Thymus (tissue), 11 donors: ENCODE measurements around the gene SLC40A1. TPM values are rescaled to one million over a fixed set of nuclear protein-coding genes. Genes with fewer than 3 reads are reported as not detected.

Experiments
- DNase-seq, 9 donors: peaks; one replicate each; pipeline ENCODE4 v3.0.0-alpha.2; 2013; ENCODE audit warnings: low spot score in 9 of 9, low read depth in 6 of 9, missing footprints in 1 of 9
- H3K27ac ChIP-seq, 2 donors: one replicate each; pipeline ENCODE4 v1.5.1; 2013; ENCODE audit warnings: control low read depth in 1 of 2, low read depth in 1 of 2, low read length in 1 of 2, mild to moderate bottlenecking in 1 of 2, moderate library complexity in 1 of 2
- H3K27me3 ChIP-seq, 2 donors: one replicate each; pipeline ENCODE4 v1.5.1; 2013; ENCODE audit warnings: low read length in 1 of 2; ENCODE audit not compliant: control insufficient read depth in 2 of 2, insufficient read depth in 1 of 2
- H3K36me3 ChIP-seq, 2 donors: one replicate each; pipeline ENCODE4 v1.5.1; 2013; ENCODE audit warnings: low read length in 1 of 2, mild to moderate bottlenecking in 1 of 2, moderate library complexity in 1 of 2; ENCODE audit not compliant: control insufficient read depth in 2 of 2, insufficient read depth in 2 of 2
- H3K4me1 ChIP-seq, 2 donors: one replicate each; pipeline ENCODE4 v1.5.1; 2013; ENCODE audit warnings: low read length in 2 of 2; ENCODE audit not compliant: control insufficient read depth in 2 of 2, insufficient read depth in 2 of 2
- H3K4me3 ChIP-seq, 2 donors: one replicate each; pipeline ENCODE4 v1.5.1; 2013; ENCODE audit warnings: low read length in 2 of 2, control low read depth in 1 of 2, mild to moderate bottlenecking in 1 of 2
- H3K9me3 ChIP-seq, 2 donors: one replicate each; pipeline ENCODE4 v1.5.1; 2013; ENCODE audit warnings: low read length in 1 of 2, mild to moderate bottlenecking in 1 of 2; ENCODE audit not compliant: control insufficient read depth in 2 of 2, insufficient read depth in 1 of 2
- WGBS: extraction: QIAGEN DNeasy Blood & Tissue Kit; methylation state at CpG from one replicate; pipeline ENCODE4 v1.1.7; 2013; 5-methylcytosine and 5-hydroxymethylcytosine counted together
- polyA plus RNA-seq: library from polyadenylated mRNA; stranded (reverse); fragments of 200-250 nt; gene quantifications from one replicate; pipeline ENCODE4 v1.2.3, GENCODE V29; 2013
- total RNA-seq: library from RNA; stranded (reverse); fragments of 120-200 nt; gene quantifications from one replicate; pipeline ENCODE4 v1.2.4, GENCODE V29; 2013
- donor health status: healthy.

Gene SLC40A1
- total and polyA plus RNA-seq, 2 donors, result 53.1 to 75.3 TPM

GRCh38 chr2:189585226-189585756 is 4.7 kb upstream of the SLC40A1 start:
- peaks cover 6 to 14% of the 10 kb centered on the region in 2 donors for H3K4me1 ChIP-seq
- H3K9me3 ChIP-seq, result peaks cover 0 to under 1% of the 10 kb centered on the region in 2 donors
- H3K27ac ChIP-seq, result no peak overlapping the region
- no peak overlapping the region for H3K4me3 ChIP-seq
- no peaks in the 10 kb centered on the region for H3K36me3 ChIP-seq
- WGBS, result 94% methylated on average over 4 of the region's 4 CpGs
- no peak for DNase-seq
- H3K27me3 ChIP-seq, result peaks cover 0 to 12% of the 10 kb centered on the region in 2 donors

- Histone ChIP-seq H3K27me3 (peaks cover 0 to 12% of the 10 kb centered on the region in 2 donors), H3K9me3 (peaks cover 0 to 1% of the 10 kb centered on the region in 2 donors), H3K27ac (no peak overlapping the region), H3K4me3 (no peak overlapping the region), H3K36me3 (no peaks in the 10 kb centered on the region), H3K4me1 (peaks cover 9 to 20% of the 10 kb centered on the region in 2 donors)
- DNase-seq, result no peak
Measured at GRCh38 chr2:189584686-189585085, 4.1 kb upstream of the SLC40A1 start.

DNA sequence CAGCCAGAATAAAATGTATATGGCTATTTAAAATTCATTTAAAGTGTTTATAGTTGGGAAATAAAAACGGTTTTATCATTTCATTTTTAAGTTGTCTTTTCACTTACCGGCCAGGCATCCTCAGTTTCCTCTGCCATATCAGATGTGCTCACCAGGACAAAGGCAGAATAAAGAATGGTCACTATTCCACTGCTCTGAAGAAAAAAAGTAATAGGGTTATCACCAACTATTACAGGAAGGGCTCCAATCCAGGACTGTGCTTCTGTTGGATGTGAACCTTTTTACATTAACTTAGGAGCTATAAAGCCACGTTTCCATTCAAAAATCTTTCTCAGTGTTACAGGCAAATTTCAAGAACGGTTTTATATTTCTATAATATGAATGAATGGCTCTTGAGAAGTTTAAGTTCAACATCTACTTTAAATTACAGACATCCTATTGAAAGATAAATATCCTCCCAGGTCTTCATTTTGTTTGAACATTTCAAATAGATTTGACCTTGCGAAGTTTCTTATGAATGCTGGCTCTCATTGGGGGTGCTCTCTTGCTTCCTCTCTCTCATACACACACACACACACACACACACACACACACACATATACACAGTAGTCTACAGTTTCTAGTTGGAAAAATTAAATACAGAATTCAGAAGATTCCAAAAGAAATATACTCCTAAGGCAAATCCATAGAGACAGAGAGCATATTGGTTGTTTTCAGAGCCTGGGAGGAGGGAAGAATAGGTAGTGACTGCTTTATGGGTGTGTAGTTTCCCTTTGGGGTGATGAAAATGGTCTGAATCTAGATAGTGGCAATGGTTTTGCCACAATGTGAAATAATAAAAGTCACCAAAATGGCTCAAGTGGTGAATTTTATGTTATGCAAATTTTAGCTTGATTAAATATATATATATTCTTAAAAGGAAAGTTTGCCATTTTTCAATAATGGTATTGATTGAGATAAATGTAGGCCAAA is 2.9 kb upstream of the SLC40A1 start:
- H3K36me3 ChIP-seq, result no peaks in the 10 kb centered on the region
- H3K27ac ChIP-seq, result no peak overlapping the region
- no peak overlapping the region for H3K4me3 ChIP-seq
- H3K4me1 ChIP-seq, result peaks cover 9 to 20% of the 10 kb centered on the region in 2 donors
- no peak for DNase-seq
- peaks cover 0 to 1% of the 10 kb centered on the region in 2 donors for H3K9me3 ChIP-seq
- H3K27me3 ChIP-seq, result peaks cover 0 to 12% of the 10 kb centered on the region in 2 donors
- 97% methylated on average over 5 of the region's 5 CpGs for WGBS

GRCh38 chr2:189582809-189583192 is 2.2 kb upstream of the SLC40A1 start:
- WGBS, result 98% methylated on average over 2 of the region's 2 CpGs
- Histone ChIP-seq H3K27me3 (peaks cover 0 to 12% of the 10 kb centered on the region in 2 donors), H3K27ac (no peak overlapping the region), H3K36me3 (no peaks in the 10 kb centered on the region), H3K4me1 (peaks cover 9 to 20% of the 10 kb centered on the region in 2 donors), H3K9me3 (peaks cover 0 to 1% of the 10 kb centered on the region in 2 donors), H3K4me3 (no peak overlapping the region)
- no peak for DNase-seq

DNA sequence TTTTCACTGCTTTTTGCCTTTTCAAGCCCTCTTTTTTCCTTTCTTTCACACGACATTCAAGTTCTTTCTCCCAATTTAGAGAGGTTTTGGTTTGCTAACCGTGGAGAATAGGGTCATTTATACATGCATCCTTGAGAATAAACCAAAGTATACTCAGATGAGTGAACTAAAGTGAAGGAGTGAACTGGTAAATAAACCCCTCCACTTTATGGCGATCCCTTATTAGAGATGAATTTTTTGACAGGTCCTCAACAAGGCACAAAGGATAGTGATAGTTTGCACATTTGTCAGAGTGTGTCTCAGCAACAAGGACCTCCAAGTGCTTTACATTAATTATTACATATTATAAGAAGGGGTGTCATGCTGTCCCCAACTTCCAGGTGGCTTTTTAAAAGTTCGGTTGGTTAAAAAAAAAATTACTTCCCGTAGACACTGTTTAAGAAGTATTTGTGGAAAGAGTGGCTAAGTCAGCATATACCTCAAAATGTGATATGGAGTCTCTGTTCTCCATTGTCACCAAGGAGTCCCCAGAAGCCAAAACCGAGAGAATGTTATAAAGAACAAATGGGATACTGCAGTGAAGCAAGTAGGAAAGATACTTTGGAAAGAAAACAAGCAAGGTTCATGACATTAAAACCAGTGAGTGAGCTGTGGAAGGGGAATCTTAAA is 1.7 kb upstream of the SLC40A1 start:
- 42% methylated on average over 6 of the region's 6 CpGs for WGBS
- no peak overlapping the region for H3K27ac ChIP-seq
- H3K9me3 ChIP-seq, result peaks cover 0 to 1% of the 10 kb centered on the region in 2 donors
- H3K4me3 ChIP-seq, result no peak overlapping the region
- no peaks in the 10 kb centered on the region for H3K36me3 ChIP-seq
- H3K27me3 ChIP-seq, result peaks cover 0 to 12% of the 10 kb centered on the region in 2 donors
- H3K4me1 ChIP-seq, result peaks cover 9 to 20% of the 10 kb centered on the region in 2 donors
- no peak for DNase-seq

DNA sequence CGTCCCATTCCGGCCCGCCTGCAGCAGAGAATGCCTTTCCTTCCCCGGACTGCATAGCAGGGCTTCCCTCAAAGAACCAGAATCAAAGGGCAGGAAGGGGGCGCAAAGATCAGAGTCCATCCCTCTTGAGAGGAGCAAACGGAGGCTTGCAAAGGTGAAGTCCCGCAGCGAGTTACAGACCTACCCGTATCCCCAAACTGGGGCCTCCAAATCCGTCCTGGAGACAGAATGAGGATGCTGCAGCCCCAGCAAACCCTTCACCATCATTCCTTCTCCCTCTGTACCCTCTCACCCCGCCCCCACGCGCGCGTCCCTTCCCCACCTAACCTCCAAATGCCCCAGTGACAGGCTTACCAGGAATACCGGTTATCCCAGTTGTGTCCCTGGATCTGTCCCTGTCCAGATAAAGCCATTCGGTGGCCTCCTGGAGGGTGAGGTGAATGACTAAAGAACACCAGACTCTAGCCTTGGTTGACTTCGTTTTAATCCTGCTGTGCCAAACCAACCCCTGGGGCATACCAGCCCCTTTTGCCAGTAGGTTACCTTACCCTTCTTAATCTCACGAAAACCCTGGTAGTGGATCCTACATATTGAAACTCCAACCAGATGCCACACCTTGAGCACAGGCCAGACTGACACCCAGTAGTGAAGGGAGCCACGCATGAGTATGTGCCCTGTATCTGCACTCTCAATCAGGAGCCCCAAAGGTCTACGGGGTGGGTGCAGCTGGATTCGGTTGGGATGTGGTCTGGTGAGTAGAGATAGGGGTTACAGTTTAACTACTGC is 961 bp upstream of the SLC40A1 start:
- 20% methylated on average over 22 of the region's 22 CpGs for WGBS
- Histone ChIP-seq H3K4me1 (peaks cover 9 to 20% of the 10 kb centered on the region in 2 donors), H3K36me3 (no peaks in the 10 kb centered on the region), H3K9me3 (peaks cover 0 to 1% of the 10 kb centered on the region in 2 donors), H3K4me3 (peak overlapping the region; percentile 63 to 81), H3K27me3 (peaks cover 0 to 12% of the 10 kb centered on the region in 2 donors), H3K27ac (peak overlapping the region in 1 of 2 donors; percentile 76)
- DNase-seq, result peak in 4 of 9 donors; percentile 14 to 71 (median 37)

GRCh38 chr2:189580241-189580651 is 340 bp downstream of the SLC40A1 start:
- Histone ChIP-seq H3K4me1 (peaks cover 9 to 20% of the 10 kb centered on the region in 2 donors), H3K27ac (peak overlapping the region; percentile 60 to 67), H3K36me3 (no peaks in the 10 kb centered on the region), H3K9me3 (peaks cover 0 to 1% of the 10 kb centered on the region in 2 donors), H3K4me3 (peak overlapping the region; percentile 63 to 81), H3K27me3 (peaks cover 0 to 12% of the 10 kb centered on the region in 2 donors)
- DNase-seq, result peak in 4 of 9 donors; percentile 29 to 50 (median 42)
- WGBS, result under 1% methylated on average over 13 of the region's 13 CpGs

- peaks cover 0 to 1% of the 10 kb centered on the region in 2 donors for H3K9me3 ChIP-seq
- H3K4me1 ChIP-seq, result peaks cover 9 to 20% of the 10 kb centered on the region in 2 donors
- WGBS, result 45% methylated on average over 11 of the region's 11 CpGs
- no peak for DNase-seq
- H3K27ac ChIP-seq, result peak overlapping the region in 1 of 2 donors; percentile 60
- peak overlapping the region; percentile 63 to 81 for H3K4me3 ChIP-seq
- H3K36me3 ChIP-seq, result peaks cover 0 to 3% of the 10 kb centered on the region in 2 donors
- peaks cover 0 to 12% of the 10 kb centered on the region in 2 donors for H3K27me3 ChIP-seq
Measured at GRCh38 chr2:189579585-189580186, 900 bp downstream of the SLC40A1 start.
